ENCODE data around the gene ME2. TPM values are rescaled to one million over a fixed set of nuclear protein-coding genes. Genes with fewer than 3 reads are reported as not detected.
A peak's percentile ranks its signal among the peaks of the same experiment; 100 is the strongest.
"Not testable (repeated sequence)": the region's sequence is repeated elsewhere in the genome, so short reads cannot be mapped to it uniquely, and the experiment has no call there.

ME2 gene
- total RNA-seq, 6 experiments from 2014 or later, result 12.3 to 32.4 (median 19.5) TPM

DNA sequence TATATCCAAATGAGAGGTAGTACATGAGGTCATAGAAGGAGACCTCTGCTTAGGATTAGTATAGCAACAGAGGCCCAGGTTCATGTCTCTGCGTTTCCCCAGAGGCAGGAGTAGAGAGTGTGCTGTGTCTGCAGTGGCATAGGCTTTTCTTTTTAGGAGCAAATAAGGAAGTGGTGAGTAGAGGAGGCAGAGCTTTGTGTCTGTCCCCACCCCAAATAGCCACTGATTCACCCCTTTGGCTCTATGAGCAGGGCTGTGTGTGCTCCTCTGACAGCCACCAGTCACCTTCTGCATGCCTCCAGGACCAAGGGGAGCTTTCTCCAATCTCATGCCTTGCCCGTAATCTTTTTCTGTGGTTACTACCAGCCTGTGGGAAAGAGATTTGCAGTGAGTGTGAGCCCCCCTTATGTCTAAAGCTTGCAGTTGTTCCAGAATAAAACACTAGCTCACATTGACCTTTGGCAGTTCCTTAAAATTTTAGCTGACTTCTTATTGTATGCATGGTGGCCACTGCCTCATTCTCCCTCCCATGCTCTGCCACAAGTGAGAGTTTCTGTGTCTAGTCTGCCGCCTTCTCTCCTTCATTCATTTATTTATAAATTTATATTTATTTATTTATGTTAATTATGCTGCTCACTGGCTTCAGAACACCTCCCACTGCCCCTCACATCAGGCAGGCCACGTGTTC lies 65.5 kb downstream of the ME2 start:
- peak; percentile 40 to 85 (median 74) for ATAC-seq
- Histone ChIP-seq H3K9me3 (no peaks in the 10 kb centered on the region), H3K4me1 (no peaks in the 10 kb centered on the region), H3K4me3 (no peak overlapping the region), H3K36me3 (peaks cover 0 to 6% (median 0%) of the 10 kb centered on the region in 4 donors), H3K27me3 (no peaks in the 10 kb centered on the region), H3K27ac (no peak overlapping the region)
- intact Hi-C loops (cut with DNase I), result no loop called here
- TF ChIP-seq, protein P1, sequence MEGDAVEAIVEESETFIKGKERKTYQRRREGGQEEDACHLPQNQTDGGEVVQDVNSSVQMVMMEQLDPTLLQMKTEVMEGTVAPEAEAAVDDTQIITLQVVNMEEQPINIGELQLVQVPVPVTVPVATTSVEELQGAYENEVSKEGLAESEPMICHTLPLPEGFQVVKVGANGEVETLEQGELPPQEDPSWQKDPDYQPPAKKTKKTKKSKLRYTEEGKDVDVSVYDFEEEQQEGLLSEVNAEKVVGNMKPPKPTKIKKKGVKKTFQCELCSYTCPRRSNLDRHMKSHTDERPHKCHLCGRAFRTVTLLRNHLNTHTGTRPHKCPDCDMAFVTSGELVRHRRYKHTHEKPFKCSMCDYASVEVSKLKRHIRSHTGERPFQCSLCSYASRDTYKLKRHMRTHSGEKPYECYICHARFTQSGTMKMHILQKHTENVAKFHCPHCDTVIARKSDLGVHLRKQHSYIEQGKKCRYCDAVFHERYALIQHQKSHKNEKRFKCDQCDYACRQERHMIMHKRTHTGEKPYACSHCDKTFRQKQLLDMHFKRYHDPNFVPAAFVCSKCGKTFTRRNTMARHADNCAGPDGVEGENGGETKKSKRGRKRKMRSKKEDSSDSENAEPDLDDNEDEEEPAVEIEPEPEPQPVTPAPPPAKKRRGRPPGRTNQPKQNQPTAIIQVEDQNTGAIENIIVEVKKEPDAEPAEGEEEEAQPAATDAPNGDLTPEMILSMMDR (IDR thresholded peaks at IDR 0.05), result no peak
- no peak for TF ChIP-seq POLR2A (IDR thresholded peaks at IDR 0.05)
- no peak for DNase-seq
- WGBS (ENCODE audit: insufficient coverage, low coverage, low lambda C conversion rate, missing lambda C conversion rate), result 76% methylated on average over 3 of the region's 4 CpGs

DNA sequence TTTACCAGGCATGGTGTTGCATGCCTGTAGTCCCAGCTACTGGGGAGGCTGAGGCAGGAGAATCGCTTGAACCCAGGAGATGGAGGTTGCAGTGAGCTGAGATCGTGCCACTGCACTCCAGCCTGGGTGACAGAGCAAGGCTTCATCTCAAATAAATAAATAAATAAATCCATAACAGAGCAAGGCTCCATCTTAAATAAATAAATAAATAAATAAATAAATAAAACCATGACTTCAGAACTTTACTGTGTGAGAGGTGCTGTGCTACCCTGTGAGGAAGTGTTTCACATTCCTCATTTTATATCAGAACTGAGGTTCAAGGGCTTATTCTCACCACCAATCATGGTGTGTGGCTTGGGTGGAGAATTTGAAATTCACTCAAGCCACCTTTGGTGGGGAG lies 67.0 kb downstream of the ME2 start:
- H3K27ac ChIP-seq; ATAC-seq; DNase-seq; H3K27me3 ChIP-seq; H3K36me3 ChIP-seq; H3K4me1 ChIP-seq; H3K4me3 ChIP-seq; intact Hi-C loops (cut with DNase I); H3K9me3 ChIP-seq: not testable (repeated sequence)
- WGBS (ENCODE audit: insufficient coverage, low coverage, low lambda C conversion rate, missing lambda C conversion rate), result 100% methylated on average over 1 of the region's 2 CpGs

DNA sequence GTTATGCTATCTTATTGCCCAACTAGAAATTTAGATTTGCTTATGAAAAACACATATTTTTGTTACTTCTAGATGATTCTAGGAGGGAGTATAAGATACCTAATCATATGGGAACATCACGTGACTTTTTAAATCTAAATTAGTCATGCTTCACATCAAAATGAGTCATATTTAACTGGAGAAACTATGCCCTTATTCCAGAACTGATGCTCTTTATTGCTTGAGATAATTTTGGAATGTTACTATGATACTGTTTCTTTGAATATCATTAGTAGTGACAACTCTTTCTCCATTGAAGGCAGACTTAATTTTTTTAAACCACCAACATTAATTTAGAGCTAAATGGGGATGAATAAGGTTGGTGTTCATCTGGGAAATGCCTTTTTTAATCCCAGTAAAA lies 69.0 kb downstream of the ME2 start:
- H3K36me3 ChIP-seq, result no peaks in the 10 kb centered on the region
- intact Hi-C loops (cut with DNase I), result no loop called here
- no peak for TF ChIP-seq POLR2A (IDR thresholded peaks at IDR 0.05)
- TF ChIP-seq, protein P1 (IDR thresholded peaks at IDR 0.05), result no peak
- no peaks in the 10 kb centered on the region for H3K9me3 ChIP-seq
- no peak overlapping the region for H3K27ac ChIP-seq
- no peak for DNase-seq
- no peak for ATAC-seq
- WGBS (ENCODE audit: insufficient coverage, low coverage, low lambda C conversion rate, missing lambda C conversion rate), result 82% methylated on average over 1 of the region's 1 CpG
- no peaks in the 10 kb centered on the region for H3K27me3 ChIP-seq
- H3K4me1 ChIP-seq, result no peaks in the 10 kb centered on the region
- no peak overlapping the region for H3K4me3 ChIP-seq

DNA sequence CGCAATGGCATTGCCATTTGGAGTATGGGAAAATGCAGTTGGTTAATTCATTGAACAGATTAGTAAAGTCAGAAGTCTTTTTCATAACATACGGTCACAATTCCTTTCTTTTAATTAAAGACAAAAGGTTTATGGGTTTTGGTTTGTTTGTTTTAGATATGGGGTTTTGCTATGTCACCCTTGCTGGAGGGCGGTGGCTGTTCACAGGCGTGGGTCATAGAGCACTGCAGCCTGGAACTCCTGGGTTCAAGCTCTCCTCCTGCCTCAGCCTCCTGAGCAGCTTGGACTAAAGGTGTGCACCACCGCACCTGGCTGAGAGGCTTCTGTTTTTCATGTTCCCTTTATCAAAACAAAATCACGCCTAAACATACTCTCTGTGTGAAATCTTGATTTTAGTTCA lies 70.3 kb downstream of the ME2 start:
- intact Hi-C loops (cut with DNase I), result no loop called here
- DNase-seq (no peak), ATAC-seq (no peak)
- H3K4me1 ChIP-seq, result no peaks in the 10 kb centered on the region
- TF ChIP-seq POLR2A (IDR thresholded peaks at IDR 0.05), result no peak
- TF ChIP-seq, protein P1 (IDR thresholded peaks at IDR 0.05), result no peak
- no peak overlapping the region for H3K27ac ChIP-seq
- no peaks in the 10 kb centered on the region for H3K36me3 ChIP-seq
- no peaks in the 10 kb centered on the region for H3K9me3 ChIP-seq
- H3K27me3 ChIP-seq, result no peaks in the 10 kb centered on the region
- 93% methylated on average over 4 of the region's 6 CpGs for WGBS (ENCODE audit: insufficient coverage, low coverage, low lambda C conversion rate, missing lambda C conversion rate)
- H3K4me3 ChIP-seq, result no peak overlapping the region

DNA sequence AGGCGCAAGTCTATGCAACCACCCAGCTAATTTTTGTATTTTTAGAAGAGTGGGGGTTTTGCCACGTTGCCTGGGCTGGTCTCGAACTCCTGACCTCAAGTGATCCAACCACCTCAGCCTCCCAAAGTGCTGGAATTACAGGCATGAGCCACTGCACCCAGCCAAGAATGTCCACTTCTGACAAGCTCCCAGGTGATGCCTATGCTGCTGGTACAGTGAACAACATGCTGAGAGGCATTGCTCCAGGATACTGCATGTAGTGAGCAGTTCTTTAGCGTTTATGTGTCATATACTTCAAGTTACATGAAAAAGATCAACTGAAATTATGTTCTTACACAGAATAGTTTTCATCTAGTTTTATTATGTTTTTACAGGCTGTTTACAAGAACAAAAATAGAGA lies 71.7 kb downstream of the ME2 start:
- DNase-seq (no peak), ATAC-seq (no peak)
- TF ChIP-seq, protein P1 (IDR thresholded peaks at IDR 0.05), result no peak
- TF ChIP-seq POLR2A (IDR thresholded peaks at IDR 0.05), result no peak
- no peak overlapping the region for H3K4me3 ChIP-seq
- H3K4me1 ChIP-seq, result no peaks in the 10 kb centered on the region
- 80% methylated on average over 1 of the region's 4 CpGs for WGBS (ENCODE audit: insufficient coverage, low coverage, low lambda C conversion rate, missing lambda C conversion rate)
- H3K27ac ChIP-seq, result no peak overlapping the region
- H3K27me3 ChIP-seq, result no peaks in the 10 kb centered on the region
- no peaks in the 10 kb centered on the region for H3K9me3 ChIP-seq
- intact Hi-C loops (cut with DNase I), result no loop called here
- H3K36me3 ChIP-seq, result no peaks in the 10 kb centered on the region
